Measurements from ENCODE around the gene TCF7L2.

- TF ChIP-seq CTCF (IDR thresholded peaks at IDR 0.05; ENCODE audit: insufficient read depth, low read length) (no peak), POLR2AphosphoS5 (IDR thresholded peaks at IDR 0.05; ENCODE audit: low read depth) (no peak), REST (IDR thresholded peaks at IDR 0.05; ENCODE audit: insufficient replicate concordance, low read depth) (no peak), GABPA (IDR thresholded peaks at IDR 0.05; ENCODE audit: low read depth) (no peak)
Observed at GRCh38 chr10:112964482-112964881, 14.4 kb downstream of the TCF7L2 start.
